Right atrium auricular region (tissue), 2 donors: ENCODE measurements around the gene LIN7A. TPM values are rescaled to one million over a fixed set of nuclear protein-coding genes. Genes with fewer than 3 reads are reported as not detected.

Source experiments
- DNase-seq: peaks from one replicate; pipeline ENCODE4 v3.0.0-alpha.2; 2019; ENCODE audit warnings: low spot score
- H3K27ac ChIP-seq, 2 donors: fragments of 200-600 bp; sonication (generic); 1 replicate in 1 of 2; 2 replicates in 1 of 2; pipeline ENCODE4 v1.5.1; 2016 to 2019
- H3K27me3 ChIP-seq, 2 donors: fragments of 200-600 bp; sonication (generic); one replicate each; pipeline versions ENCODE4 v1.5.1 to v1.6.0; 2017 to 2019
- H3K36me3 ChIP-seq: fragments of 200-600 bp; sonication (generic); one replicate; pipeline ENCODE4 v1.5.1; 2016
- H3K4me1 ChIP-seq, 2 donors: fragments of 200-600 bp; sonication (generic); one replicate each; pipeline versions ENCODE4 v1.5.1 to v1.6.0; 2017 to 2019
- H3K4me3 ChIP-seq, 2 donors: fragments of 200-600 bp; sonication (generic); 1 replicate in 1 of 2; 2 replicates in 1 of 2; pipeline ENCODE4 v1.5.1; 2017 to 2019; ENCODE audit warnings: mild to moderate bottlenecking in 1 of 2, moderate library complexity in 1 of 2
- H3K9me3 ChIP-seq, 2 donors: fragments of 200-600 bp; sonication (generic); one replicate each; pipeline ENCODE4 v1.5.1; 2019
- CTCF ChIP-seq, 2 donors: fragments of 200-600 bp; sonication (generic); IDR thresholded peaks; one replicate each; pipeline ENCODE4 v1.5.1; 2019; ENCODE audit warnings: antibody characterized with exemption in 2 of 2
- total RNA-seq, 2 donors: library from RNA; depleted of rRNA; stranded (reverse); fragments of >200 nt; gene quantifications; one replicate each; pipeline ENCODE4 v1.1.0, GENCODE V29; 2016

LIN7A gene
- total RNA-seq, 2 donors from 2014 or later, result 16.2 to 23.3 TPM

- Histone ChIP-seq H3K9me3 (no peaks in the 10 kb centered on the region), H3K4me3 (no peak overlapping the region), H3K4me1 (no peaks in the 10 kb centered on the region), H3K36me3 (no peaks in the 10 kb centered on the region), H3K27ac (no peak overlapping the region), H3K27me3 (no peaks in the 10 kb centered on the region)
- no peak for TF ChIP-seq CTCF (IDR thresholded peaks at IDR 0.05)
- DNase-seq, result no peak
These were observed 69.8 kb downstream of the LIN7A start for GRCh38 chr12:80867941-80868340.

DNA sequence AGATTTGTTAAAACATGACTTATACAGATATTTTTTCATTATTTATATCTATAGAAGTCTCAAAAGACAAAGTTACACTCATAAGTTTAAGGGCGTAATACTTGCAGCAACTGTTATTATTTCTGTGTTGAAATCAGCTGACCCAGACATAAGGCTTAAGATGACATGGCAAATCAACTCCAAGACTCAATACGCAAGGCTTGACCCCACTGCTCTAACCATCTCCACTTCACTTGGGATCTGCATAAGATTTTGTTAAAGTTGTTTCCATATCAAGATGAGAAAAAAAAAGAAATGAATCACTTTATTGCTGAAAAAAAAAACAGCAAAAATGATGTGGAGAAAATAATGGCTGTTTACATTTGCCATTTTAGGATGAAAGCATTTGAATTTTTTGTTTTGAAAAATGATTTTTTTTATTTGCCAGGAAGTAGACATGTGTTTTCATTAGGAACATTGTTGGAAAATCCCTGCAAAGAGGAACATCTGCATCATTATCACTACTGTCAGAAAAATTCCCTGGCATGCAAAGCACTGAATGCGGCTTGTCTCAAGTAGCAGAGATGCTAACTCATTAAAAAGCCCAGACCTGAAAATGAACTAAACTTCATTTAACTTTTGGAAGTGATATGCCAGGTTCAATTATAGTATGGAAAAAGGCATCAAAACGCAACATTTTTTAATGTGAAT is 73.5 kb downstream of the LIN7A start:
- peaks cover 0 to 9% of the 10 kb centered on the region in 2 donors for H3K4me1 ChIP-seq

DNA sequence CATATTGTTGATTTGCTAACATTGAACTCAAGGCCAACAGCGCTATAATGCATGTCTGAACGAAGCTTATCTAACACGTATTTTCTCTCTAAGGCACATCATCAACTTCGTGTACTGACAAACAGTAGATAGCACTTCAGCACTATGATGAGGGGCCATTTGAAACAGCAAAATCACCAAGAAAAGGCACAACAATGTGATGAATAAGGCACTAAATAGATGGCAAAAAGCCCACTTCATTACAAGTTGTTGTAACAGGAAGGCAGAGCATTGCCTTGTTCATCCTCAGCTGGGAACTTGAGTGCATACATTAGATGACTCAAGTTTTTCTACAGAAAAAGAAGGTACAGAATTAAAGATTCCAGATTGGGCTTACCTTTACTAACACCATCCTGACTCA is 75.2 kb downstream of the LIN7A start:
- H3K4me1 ChIP-seq, result peaks cover 0 to 9% of the 10 kb centered on the region in 2 donors

More for the DNA sequence above, 73.5 kb downstream of the LIN7A start:
- no peak for TF ChIP-seq CTCF (IDR thresholded peaks at IDR 0.05)
- Histone ChIP-seq H3K9me3 (no peaks in the 10 kb centered on the region), H3K27ac (no peak overlapping the region), H3K4me3 (no peak overlapping the region), H3K36me3 (no peaks in the 10 kb centered on the region), H3K27me3 (no peaks in the 10 kb centered on the region)
- DNase-seq, result no peak

DNA sequence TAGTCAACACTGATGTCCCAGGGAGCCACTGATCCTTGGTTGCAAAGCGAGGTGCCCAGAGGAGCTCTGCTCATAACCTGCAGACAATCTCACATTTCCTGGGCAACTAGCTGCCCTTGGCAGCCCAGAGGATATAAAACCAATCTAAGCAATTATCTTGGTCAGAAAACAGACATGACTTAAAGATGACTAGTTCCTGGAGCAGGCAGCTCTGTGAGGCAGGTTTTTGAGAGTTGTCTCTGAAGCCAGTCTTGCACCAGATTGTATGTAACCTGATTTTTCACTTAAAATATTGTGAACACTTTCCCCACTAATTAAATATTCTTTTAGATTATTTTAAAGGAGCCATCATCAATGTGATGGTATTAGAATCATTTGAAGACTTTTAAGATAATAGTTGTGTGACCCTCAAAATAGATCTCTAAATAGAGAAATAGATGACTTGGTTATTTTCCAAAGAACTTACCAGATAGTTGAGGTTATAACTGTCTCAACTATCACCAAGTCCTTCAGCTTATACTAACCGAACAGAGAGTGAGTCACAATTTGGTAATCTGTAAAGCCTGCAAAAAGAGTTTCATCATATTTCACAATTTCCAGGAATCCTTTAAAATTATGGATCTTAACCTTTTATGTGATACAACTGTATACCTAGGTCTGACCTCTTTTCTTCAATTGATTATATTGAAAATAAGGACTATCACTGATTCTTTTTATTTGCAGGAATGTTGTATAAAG is 75.9 kb downstream of the LIN7A start:
- H3K4me1 ChIP-seq, result peaks cover 0 to 9% of the 10 kb centered on the region in 2 donors
- DNase-seq, result no peak
- no peaks in the 10 kb centered on the region for H3K36me3 ChIP-seq
- H3K4me3 ChIP-seq, result no peak overlapping the region
- H3K27ac ChIP-seq, result no peak overlapping the region
- no peak for TF ChIP-seq CTCF (IDR thresholded peaks at IDR 0.05)
- no peaks in the 10 kb centered on the region for H3K9me3 ChIP-seq
- no peaks in the 10 kb centered on the region for H3K27me3 ChIP-seq

More for the DNA sequence above, 75.2 kb downstream of the LIN7A start:
- Histone ChIP-seq H3K27me3 (no peaks in the 10 kb centered on the region), H3K9me3 (no peaks in the 10 kb centered on the region), H3K36me3 (no peaks in the 10 kb centered on the region), H3K4me3 (no peak overlapping the region), H3K27ac (no peak overlapping the region)
- no peak for DNase-seq
- no peak for TF ChIP-seq CTCF (IDR thresholded peaks at IDR 0.05)

DNA sequence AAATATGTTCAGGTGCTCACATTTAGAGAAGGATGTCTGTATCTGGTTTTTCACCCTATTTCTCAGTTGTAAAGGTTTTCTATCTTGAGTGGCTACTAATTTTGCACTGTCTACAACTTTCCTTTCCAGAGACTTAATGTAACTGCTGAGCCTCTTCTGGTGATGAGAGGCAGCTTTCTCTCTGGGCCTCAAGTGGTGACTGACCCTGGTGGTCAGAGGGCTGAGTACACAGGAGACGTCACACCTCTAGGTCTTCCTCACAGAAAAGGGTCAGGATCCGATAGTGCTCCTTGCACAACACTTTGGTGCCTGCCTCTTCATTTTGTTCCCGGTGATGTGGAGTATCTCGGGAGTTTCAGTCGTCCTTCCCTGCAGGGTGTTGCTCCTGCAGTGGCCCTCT is 76.8 kb downstream of the LIN7A start:
- TF ChIP-seq CTCF (IDR thresholded peaks at IDR 0.05), result no peak
- Histone ChIP-seq H3K27me3 (no peaks in the 10 kb centered on the region), H3K9me3 (no peaks in the 10 kb centered on the region), H3K27ac (no peak overlapping the region), H3K4me1 (peaks cover 0 to 9% of the 10 kb centered on the region in 2 donors), H3K4me3 (no peak overlapping the region), H3K36me3 (no peaks in the 10 kb centered on the region)
- no peak for DNase-seq
